GM23338 (cell line): Measurements from ENCODE around the gene PCSK6. TPM values are rescaled to one million over a fixed set of nuclear protein-coding genes. Genes with fewer than 3 reads are reported as not detected.

Source experiments
- ATAC-seq: fragments of 200-7000 bp; cut with Tn5 transposase; 3 replicates; pipeline ENCODE4 v1.9.1; 2020
- DNase-seq: peaks from one replicate; pipeline ENCODE4 v3.0.0-alpha.2; 2015; ENCODE audit warnings: low spot score
- H2AFZ ChIP-seq: fragments of 200-600 bp; sonication (generic); 2 replicates; pipeline ENCODE4 v1.8.0; 2016; ENCODE audit warnings: antibody characterized with exemption, mild to moderate bottlenecking, moderate library complexity
- H3F3A ChIP-seq: fragments of 200-600 bp; sonication (generic); replicated peaks from 2 replicates; pipeline ENCODE4 v1.8.0; 2017; ENCODE audit warnings: antibody characterized with exemption, mixed run types, low read depth
- H3K27ac ChIP-seq: fragments of 200-600 bp; sonication (generic); 2 replicates; pipeline ENCODE4 v1.6.1; 2016; ENCODE audit warnings: low read depth
- H3K27me3 ChIP-seq: fragments of 200-600 bp; sonication (generic); 2 replicates; pipeline ENCODE4 v1.8.0; 2016; ENCODE audit warnings: mild to moderate bottlenecking, mixed run types, moderate library complexity; ENCODE audit not compliant: insufficient read depth
- H3K36me3 ChIP-seq: fragments of 200-600 bp; sonication (generic); 2 replicates; pipeline ENCODE4 v1.8.0; 2016; ENCODE audit warnings: mild to moderate bottlenecking; ENCODE audit not compliant: insufficient read depth
- H3K4me1 ChIP-seq: fragments of 200-600 bp; sonication (generic); 2 replicates; pipeline ENCODE4 v1.8.0; 2016; ENCODE audit warnings: mild to moderate bottlenecking, moderate library complexity; ENCODE audit not compliant: insufficient read depth
- H3K4me2 ChIP-seq: fragments of 200-600 bp; sonication (generic); 2 replicates; pipeline ENCODE4 v1.7.1; 2017; ENCODE audit warnings: mixed run types
- H3K4me3 ChIP-seq: fragments of 200-600 bp; sonication (generic); 2 replicates; pipeline ENCODE4 v1.6.1; 2016; ENCODE audit warnings: mixed run types
- H3K79me2 ChIP-seq: fragments of 200-600 bp; sonication (generic); replicated peaks from 2 replicates; pipeline ENCODE4 v1.8.0; 2017; ENCODE audit warnings: mild to moderate bottlenecking; ENCODE audit not compliant: insufficient read depth
- H3K9me2 ChIP-seq: fragments of 200-600 bp; sonication (generic); 2 replicates; pipeline ENCODE4 v1.8.0; 2017; ENCODE audit not compliant: insufficient read depth
- H4K20me1 ChIP-seq: fragments of 200-600 bp; sonication (generic); replicated peaks from 2 replicates; pipeline ENCODE4 v1.8.0; 2017; ENCODE audit warnings: mild to moderate bottlenecking; ENCODE audit not compliant: insufficient read depth
- H3K27ac Mint-ChIP-seq: 2 replicates; pipeline ENCODE4 v1.8.0; 2020; ENCODE audit warnings: inconsistent platforms, mild to moderate bottlenecking, moderate library complexity, mixed read lengths
- H3K27me3 Mint-ChIP-seq: 3 replicates; pipeline ENCODE4 v1.8.0; 2022; ENCODE audit warnings: low read depth, mild to moderate bottlenecking, moderate library complexity, mixed read lengths, inconsistent platforms; ENCODE audit not compliant: insufficient read depth, poor library complexity
- H3K36me3 Mint-ChIP-seq: 3 replicates; pipeline ENCODE4 v1.8.0; 2021; ENCODE audit warnings: low read depth, mild to moderate bottlenecking, inconsistent platforms, moderate library complexity, mixed read lengths
- H3K4me1 Mint-ChIP-seq: 3 replicates; pipeline ENCODE4 v1.8.0; 2020; ENCODE audit warnings: mild to moderate bottlenecking, inconsistent platforms, mixed read lengths
- H3K4me3 Mint-ChIP-seq: 3 replicates; pipeline ENCODE4 v1.8.0; 2021; ENCODE audit warnings: moderate library complexity, mild to moderate bottlenecking, inconsistent platforms, mixed read lengths
- H3K9me3 Mint-ChIP-seq: 3 replicates; pipeline ENCODE4 v1.8.0; 2020; ENCODE audit warnings: moderate library complexity, mild to moderate bottlenecking, inconsistent platforms, mixed read lengths
- CREB1 ChIP-seq: fragments of 250-450 bp; sonication (Bioruptor Pico); IDR thresholded peaks from 2 replicates; pipeline ENCODE4 v1.5.0; 2020; ENCODE audit warnings: low read depth, mild to moderate bottlenecking, moderate library complexity
- EZH2 ChIP-seq: fragments of 200-600 bp; sonication (generic); IDR thresholded peaks from one replicate; pipeline ENCODE4 v1.8.0; 2017; ENCODE audit warnings: antibody characterized with exemption, mild to moderate bottlenecking, low read depth; ENCODE audit not compliant: unreplicated experiment
- EZH2phosphoT487 ChIP-seq: fragments of 200-600 bp; sonication (generic); IDR thresholded peaks from one replicate; pipeline ENCODE4 v1.8.1; 2018; ENCODE audit warnings: antibody characterized with exemption; ENCODE audit not compliant: unreplicated experiment
- NANOG ChIP-seq: IDR thresholded peaks from 2 replicates; pipeline ENCODE4 v1.6.1; 2016; ENCODE audit warnings: antibody characterized with exemption, borderline replicate concordance
- POLR2AphosphoS5 ChIP-seq: IDR thresholded peaks from 2 replicates; pipeline ENCODE4 v1.6.1; 2016; ENCODE audit warnings: antibody characterized with exemption, low read depth
- STAT1 ChIP-seq: IDR thresholded peaks from one replicate; pipeline ENCODE4 v1.6.1; 2016; ENCODE audit warnings: antibody characterized with exemption; ENCODE audit not compliant: unreplicated experiment
- ZNF114 ChIP-seq: fragments of 250-450 bp; sonication (Bioruptor Pico); IDR thresholded peaks from 2 replicates; pipeline ENCODE4 v1.5.0; 2020; ENCODE audit warnings: mild to moderate bottlenecking, moderate library complexity
- polyA plus RNA-seq: library from polyadenylated mRNA; unstranded; fragments of >200 nt; fragmentation: Nextera tagmentation; extraction: Ambion mirVana; gene quantifications from 2 replicates; pipeline ENCODE4 v1.2.1, GENCODE V29; 2016
- total RNA-seq: library from RNA; depleted of rRNA; stranded (reverse); fragments of >200 nt; shearing (Covaris generic); gene quantifications from 2 replicates; pipeline ENCODE4 v1.2.3, GENCODE V29; 2014
- TF ChIP-seq, protein P1 (sequence below): IDR thresholded peaks from 2 replicates; pipeline ENCODE4 v1.6.1; 2016; ENCODE audit warnings: antibody characterized with exemption
- TF ChIP-seq, protein P2 (sequence below): fragments of 250-450 bp; sonication (Bioruptor Pico); IDR thresholded peaks from 2 replicates; pipeline ENCODE4 v1.5.0; 2020; ENCODE audit warnings: mild to moderate bottlenecking, moderate library complexity

PCSK6 gene
- total and polyA plus RNA-seq, 2 experiments from 2014 or later = 1.7 to 6.7 TPM

DNA sequence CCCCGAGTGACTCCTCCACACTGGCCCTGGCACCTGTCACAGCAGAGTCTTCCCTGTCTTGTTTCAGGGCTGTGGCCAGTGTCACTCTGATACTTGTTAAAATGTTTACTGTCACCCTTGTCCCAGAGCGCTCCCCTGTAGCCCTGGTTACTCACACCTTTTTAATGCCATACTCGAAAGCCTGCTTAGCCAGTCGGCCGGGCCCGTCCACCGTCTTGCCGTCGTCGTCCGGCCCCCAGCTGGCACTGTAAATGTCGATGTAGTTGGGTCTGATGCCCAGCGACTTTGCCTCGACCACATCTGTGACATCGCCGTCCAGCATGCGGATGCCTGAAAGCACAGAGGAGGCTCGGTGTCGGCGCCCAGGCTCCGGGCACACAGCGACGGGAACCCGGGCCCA lies 91.3 kb downstream of the PCSK6 start:
- H3K9me3 Mint-ChIP-seq = peaks cover 5% of the 10 kb centered on the region
- Histone ChIP-seq H3K36me3 (no peaks in the 10 kb centered on the region), H3K27me3 (no peaks in the 10 kb centered on the region), H3K27ac (no peak overlapping the region), H3K4me2 (no peak overlapping the region), H4K20me1 (no peaks in the 10 kb centered on the region), H3F3A (no peaks in the 10 kb centered on the region), H3K4me3 (no peak overlapping the region), H3K79me2 (no peaks in the 10 kb centered on the region), H3K4me1 (peaks cover 3% of the 10 kb centered on the region; the same call in 1 of the 2 replicates), H3K9me2 (no peaks in the 10 kb centered on the region), H2AFZ (no peak overlapping the region)
- no peak overlapping the region for H3K27ac Mint-ChIP-seq
- TF ChIP-seq EZH2phosphoT487 (no peak), EZH2 (no peak), NANOG (no peak)
- TF ChIP-seq, protein P1, sequence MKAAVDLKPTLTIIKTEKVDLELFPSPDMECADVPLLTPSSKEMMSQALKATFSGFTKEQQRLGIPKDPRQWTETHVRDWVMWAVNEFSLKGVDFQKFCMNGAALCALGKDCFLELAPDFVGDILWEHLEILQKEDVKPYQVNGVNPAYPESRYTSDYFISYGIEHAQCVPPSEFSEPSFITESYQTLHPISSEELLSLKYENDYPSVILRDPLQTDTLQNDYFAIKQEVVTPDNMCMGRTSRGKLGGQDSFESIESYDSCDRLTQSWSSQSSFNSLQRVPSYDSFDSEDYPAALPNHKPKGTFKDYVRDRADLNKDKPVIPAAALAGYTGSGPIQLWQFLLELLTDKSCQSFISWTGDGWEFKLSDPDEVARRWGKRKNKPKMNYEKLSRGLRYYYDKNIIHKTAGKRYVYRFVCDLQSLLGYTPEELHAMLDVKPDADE = no peak
- no peak overlapping the region for H3K4me3 Mint-ChIP-seq
- no peak for DNase-seq
- H3K27me3 Mint-ChIP-seq = peaks cover 11% of the 10 kb centered on the region
- peaks cover 26% of the 10 kb centered on the region for H3K4me1 Mint-ChIP-seq
- no peaks in the 10 kb centered on the region for H3K36me3 Mint-ChIP-seq
- ATAC-seq = no peak

DNA sequence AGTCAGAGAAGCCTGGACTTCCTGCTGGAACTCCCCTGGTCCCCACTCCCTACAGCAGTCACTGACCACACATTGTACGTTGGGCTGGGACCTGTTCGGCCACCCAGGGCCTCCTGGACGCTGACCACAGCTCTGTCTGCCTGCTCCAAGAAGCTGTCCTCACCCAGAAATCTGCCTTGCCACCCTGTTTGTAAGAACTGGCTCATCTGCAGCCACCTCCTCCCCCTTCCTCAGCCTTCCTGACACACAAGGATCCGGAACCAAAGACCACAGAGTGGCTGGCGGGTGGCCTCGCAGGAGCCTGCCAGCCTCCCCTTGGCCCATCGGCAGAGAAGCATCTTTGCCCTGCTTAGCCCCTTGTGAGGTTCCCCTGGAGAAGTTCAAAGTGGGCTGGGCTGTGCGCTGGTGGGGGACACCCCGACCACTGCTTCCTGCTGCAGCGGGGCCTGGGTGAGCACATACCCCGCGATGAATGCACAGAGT lies 91.9 kb downstream of the PCSK6 start:
- H3K27ac Mint-ChIP-seq = peak overlapping the region; percentile 74
- no peaks in the 10 kb centered on the region for H3K79me2 ChIP-seq
- DNase-seq = no peak
- ATAC-seq = peak; percentile 22
- no peaks in the 10 kb centered on the region for H3K36me3 Mint-ChIP-seq
- H3K4me3 Mint-ChIP-seq = no peak overlapping the region; the same call in 2 of the 3 replicates
- H3K9me3 Mint-ChIP-seq = peaks cover 5% of the 10 kb centered on the region
- H3K4me1 Mint-ChIP-seq = peaks cover 26% of the 10 kb centered on the region
- H2AFZ ChIP-seq = no peak overlapping the region; the same call in 1 of the 2 replicates
- H3K4me1 ChIP-seq = peaks cover 3% of the 10 kb centered on the region; the same call in 1 of the 2 replicates
- TF ChIP-seq STAT1 (no peak), ZNF114 (CRISPR knock-in tag) (no peak), EZH2phosphoT487 (no peak), POLR2AphosphoS5 (no peak), CREB1 (CRISPR knock-in tag) (no peak)
- TF ChIP-seq, protein P2, sequence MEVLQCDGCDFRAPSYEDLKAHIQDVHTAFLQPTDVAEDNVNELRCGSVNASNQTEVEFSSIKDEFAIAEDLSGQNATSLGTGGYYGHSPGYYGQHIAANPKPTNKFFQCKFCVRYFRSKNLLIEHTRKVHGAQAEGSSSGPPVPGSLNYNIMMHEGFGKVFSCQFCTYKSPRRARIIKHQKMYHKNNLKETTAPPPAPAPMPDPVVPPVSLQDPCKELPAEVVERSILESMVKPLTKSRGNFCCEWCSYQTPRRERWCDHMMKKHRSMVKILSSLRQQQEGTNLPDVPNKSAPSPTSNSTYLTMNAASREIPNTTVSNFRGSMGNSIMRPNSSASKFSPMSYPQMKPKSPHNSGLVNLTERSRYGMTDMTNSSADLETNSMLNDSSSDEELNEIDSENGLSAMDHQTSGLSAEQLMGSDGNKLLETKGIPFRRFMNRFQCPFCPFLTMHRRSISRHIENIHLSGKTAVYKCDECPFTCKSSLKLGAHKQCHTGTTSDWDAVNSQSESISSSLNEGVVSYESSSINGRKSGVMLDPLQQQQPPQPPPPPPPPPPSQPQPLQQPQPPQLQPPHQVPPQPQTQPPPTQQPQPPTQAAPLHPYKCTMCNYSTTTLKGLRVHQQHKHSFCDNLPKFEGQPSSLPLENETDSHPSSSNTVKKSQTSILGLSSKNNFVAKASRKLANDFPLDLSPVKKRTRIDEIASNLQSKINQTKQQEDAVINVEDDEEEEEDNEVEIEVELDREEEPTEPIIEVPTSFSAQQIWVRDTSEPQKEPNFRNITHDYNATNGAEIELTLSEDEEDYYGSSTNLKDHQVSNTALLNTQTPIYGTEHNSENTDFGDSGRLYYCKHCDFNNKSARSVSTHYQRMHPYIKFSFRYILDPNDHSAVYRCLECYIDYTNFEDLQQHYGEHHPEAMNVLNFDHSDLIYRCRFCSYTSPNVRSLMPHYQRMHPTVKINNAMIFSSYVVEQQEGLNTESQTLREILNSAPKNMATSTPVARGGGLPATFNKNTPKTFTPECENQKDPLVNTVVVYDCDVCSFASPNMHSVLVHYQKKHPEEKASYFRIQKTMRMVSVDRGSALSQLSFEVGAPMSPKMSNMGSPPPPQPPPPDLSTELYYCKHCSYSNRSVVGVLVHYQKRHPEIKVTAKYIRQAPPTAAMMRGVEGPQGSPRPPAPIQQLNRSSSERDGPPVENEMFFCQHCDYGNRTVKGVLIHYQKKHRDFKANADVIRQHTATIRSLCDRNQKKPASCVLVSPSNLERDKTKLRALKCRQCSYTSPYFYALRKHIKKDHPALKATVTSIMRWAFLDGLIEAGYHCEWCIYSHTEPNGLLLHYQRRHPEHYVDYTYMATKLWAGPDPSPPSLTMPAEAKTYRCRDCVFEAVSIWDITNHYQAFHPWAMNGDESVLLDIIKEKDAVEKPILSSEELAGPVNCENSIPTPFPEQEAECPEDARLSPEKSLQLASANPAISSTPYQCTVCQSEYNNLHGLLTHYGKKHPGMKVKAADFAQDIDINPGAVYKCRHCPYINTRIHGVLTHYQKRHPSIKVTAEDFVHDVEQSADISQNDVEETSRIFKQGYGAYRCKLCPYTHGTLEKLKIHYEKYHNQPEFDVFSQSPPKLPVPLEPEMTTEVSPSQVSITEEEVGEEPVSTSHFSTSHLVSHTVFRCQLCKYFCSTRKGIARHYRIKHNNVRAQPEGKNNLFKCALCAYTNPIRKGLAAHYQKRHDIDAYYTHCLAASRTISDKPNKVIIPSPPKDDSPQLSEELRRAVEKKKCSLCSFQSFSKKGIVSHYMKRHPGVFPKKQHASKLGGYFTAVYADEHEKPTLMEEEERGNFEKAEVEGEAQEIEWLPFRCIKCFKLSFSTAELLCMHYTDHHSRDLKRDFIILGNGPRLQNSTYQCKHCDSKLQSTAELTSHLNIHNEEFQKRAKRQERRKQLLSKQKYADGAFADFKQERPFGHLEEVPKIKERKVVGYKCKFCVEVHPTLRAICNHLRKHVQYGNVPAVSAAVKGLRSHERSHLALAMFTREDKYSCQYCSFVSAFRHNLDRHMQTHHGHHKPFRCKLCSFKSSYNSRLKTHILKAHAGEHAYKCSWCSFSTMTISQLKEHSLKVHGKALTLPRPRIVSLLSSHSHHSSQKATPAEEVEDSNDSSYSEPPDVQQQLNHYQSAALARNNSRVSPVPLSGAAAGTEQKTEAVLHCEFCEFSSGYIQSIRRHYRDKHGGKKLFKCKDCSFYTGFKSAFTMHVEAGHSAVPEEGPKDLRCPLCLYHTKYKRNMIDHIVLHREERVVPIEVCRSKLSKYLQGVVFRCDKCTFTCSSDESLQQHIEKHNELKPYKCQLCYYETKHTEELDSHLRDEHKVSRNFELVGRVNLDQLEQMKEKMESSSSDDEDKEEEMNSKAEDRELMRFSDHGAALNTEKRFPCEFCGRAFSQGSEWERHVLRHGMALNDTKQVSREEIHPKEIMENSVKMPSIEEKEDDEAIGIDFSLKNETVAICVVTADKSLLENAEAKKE (CRISPR knock-in tag) = no peak
- TF ChIP-seq, protein P1 = no peak
- no peaks in the 10 kb centered on the region for H3F3A ChIP-seq
- peaks cover 11% of the 10 kb centered on the region for H3K27me3 Mint-ChIP-seq
- no peak overlapping the region for H3K27ac ChIP-seq
- H4K20me1 ChIP-seq = no peaks in the 10 kb centered on the region
- H3K4me3 ChIP-seq = no peak overlapping the region
- H3K9me2 ChIP-seq = no peaks in the 10 kb centered on the region
- H3K27me3 ChIP-seq = no peaks in the 10 kb centered on the region
- no peak overlapping the region for H3K4me2 ChIP-seq
- no peaks in the 10 kb centered on the region for H3K36me3 ChIP-seq
